C4-2B (cell line): Measurements from ENCODE around the gene TUBE1.

Source experiments
- H3K27ac ChIP-seq: fragments of 450-650 bp; 2 replicates; pipeline ENCODE4 v1.5.1; 2017
- CTCF ChIP-seq: fragments of 450-650 bp; conservative IDR thresholded peaks from 2 replicates; pipeline ENCODE4 v1.5.1; 2017; ENCODE audit warnings: mild to moderate bottlenecking
- ZFX ChIP-seq: fragments of 450-650 bp; IDR thresholded peaks from 2 replicates; pipeline ENCODE4 v1.6.1; 2017

The TUBE1 gene

GRCh38 chr6:112087916-112088315 lies 634 bp upstream of the TUBE1 start:
- no peak overlapping the region for H3K27ac ChIP-seq
- no peak for TF ChIP-seq ZFX
- TF ChIP-seq CTCF = no peak

- TF ChIP-seq ZFX = no peak
- peak; percentile 42 for TF ChIP-seq CTCF
- peak overlapping the region; percentile 71 for H3K27ac ChIP-seq
Measured at GRCh38 chr6:112086744-112087135, 542 bp downstream of the TUBE1 start.

GRCh38 chr6:112085286-112086065 lies 1.8 kb downstream of the TUBE1 start:
- H3K27ac ChIP-seq = no peak overlapping the region
- TF ChIP-seq CTCF = no peak
- no peak for TF ChIP-seq ZFX

- no peak overlapping the region for H3K27ac ChIP-seq
- TF ChIP-seq ZFX (no peak), CTCF (no peak)
Measured at GRCh38 chr6:112081569-112081968, 5.7 kb downstream of the TUBE1 start.

GRCh38 chr6:112066606-112067005 lies 20.7 kb downstream of the TUBE1 start:
- TF ChIP-seq CTCF (no peak), ZFX (no peak)
- H3K27ac ChIP-seq = no peak overlapping the region

GRCh38 chr6:112065426-112065986 lies 21.8 kb downstream of the TUBE1 start:
- no peak for TF ChIP-seq ZFX
- H3K27ac ChIP-seq = no peak overlapping the region

- TF ChIP-seq CTCF (no peak), ZFX (no peak)
- H3K27ac ChIP-seq = no peak overlapping the region
Measured at GRCh38 chr6:112062966-112063365, 24.3 kb downstream of the TUBE1 start.

- TF ChIP-seq ZFX (no peak), CTCF (no peak)
- no peak overlapping the region for H3K27ac ChIP-seq
Measured at GRCh38 chr6:112061605-112062004, 25.7 kb downstream of the TUBE1 start.
